ENCODE measurements around the gene EIF4ENIF1. TPM values are rescaled to one million over a fixed set of nuclear protein-coding genes. Genes with fewer than 3 reads are reported as not detected.
"Not testable (repeated sequence)": the region's sequence is repeated elsewhere in the genome, so short reads cannot be mapped to it uniquely, and the experiment has no call there.

EIF4ENIF1 gene
- total and polyA plus RNA-seq, 8 donors = 7.8 to 32.6 (median 11.5) TPM

DNA sequence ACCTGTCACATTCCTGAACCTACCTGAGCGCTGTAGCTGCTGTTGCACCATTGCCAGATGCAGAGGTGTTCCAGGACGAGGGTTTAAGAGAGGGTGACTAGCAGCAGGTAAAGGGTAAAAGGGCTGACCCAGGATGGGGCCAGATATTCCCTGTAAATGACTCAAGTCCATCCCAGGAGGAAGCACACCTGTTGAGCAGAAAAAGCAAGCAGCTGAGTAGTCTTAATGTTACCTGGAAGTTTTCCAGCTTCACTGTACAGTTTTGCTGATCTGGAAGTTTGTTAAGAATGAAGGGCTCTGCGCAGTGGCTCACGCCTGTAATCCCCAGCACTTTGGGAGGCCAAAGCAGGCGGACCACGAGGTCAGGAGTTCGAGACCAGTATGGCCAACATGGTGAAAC lies 49.0 kb downstream of the EIF4ENIF1 start:
- peaks cover 72 to 100% (median 98%) of the 10 kb centered on the region in 4 donors for H3K36me3 ChIP-seq
- H3K9me3 ChIP-seq = no peaks in the 10 kb centered on the region
- H3K27me3 ChIP-seq = no peaks in the 10 kb centered on the region
- no peak overlapping the region for H3K4me3 ChIP-seq
- H3K4me1 ChIP-seq = no peaks in the 10 kb centered on the region
- WGBS, 5 donors = 88 to 94% (median 91%) methylated on average over 7 of the region's 7 CpGs
- intact Hi-C loops (cut with DNase I; ENCODE audit: low total_unique reads) = no loop called here
- TF ChIP-seq EP300 (IDR thresholded peaks at IDR 0.05) (no peak), POLR2AphosphoS5 (IDR thresholded peaks at IDR 0.05) (no peak), POLR2A (IDR thresholded peaks at IDR 0.05) (no peak)
- TF ChIP-seq, protein P1, sequence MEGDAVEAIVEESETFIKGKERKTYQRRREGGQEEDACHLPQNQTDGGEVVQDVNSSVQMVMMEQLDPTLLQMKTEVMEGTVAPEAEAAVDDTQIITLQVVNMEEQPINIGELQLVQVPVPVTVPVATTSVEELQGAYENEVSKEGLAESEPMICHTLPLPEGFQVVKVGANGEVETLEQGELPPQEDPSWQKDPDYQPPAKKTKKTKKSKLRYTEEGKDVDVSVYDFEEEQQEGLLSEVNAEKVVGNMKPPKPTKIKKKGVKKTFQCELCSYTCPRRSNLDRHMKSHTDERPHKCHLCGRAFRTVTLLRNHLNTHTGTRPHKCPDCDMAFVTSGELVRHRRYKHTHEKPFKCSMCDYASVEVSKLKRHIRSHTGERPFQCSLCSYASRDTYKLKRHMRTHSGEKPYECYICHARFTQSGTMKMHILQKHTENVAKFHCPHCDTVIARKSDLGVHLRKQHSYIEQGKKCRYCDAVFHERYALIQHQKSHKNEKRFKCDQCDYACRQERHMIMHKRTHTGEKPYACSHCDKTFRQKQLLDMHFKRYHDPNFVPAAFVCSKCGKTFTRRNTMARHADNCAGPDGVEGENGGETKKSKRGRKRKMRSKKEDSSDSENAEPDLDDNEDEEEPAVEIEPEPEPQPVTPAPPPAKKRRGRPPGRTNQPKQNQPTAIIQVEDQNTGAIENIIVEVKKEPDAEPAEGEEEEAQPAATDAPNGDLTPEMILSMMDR (IDR thresholded peaks at IDR 0.05) = no peak
- DNase-seq = no peak
- H3K27ac ChIP-seq = no peak overlapping the region

DNA sequence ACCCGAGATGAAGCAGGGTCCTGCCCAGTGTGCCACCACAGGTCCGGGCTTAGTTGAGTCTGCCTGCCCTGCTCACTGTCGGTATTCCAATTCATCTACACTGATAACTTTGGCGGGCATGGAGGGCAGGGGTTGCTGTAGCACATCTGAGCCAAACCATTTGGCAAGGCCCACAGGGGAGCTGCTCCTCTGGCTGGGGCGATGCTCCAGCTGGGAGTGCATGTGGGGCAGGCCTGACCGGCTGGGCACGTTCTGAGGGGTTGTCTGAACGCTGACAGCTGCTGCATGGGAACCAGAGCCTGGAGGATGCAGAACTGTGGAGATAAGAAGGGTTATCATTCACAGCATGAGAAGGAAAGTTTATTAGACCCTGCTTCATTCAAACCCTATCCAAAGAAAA lies 49.8 kb downstream of the EIF4ENIF1 start:
- H3K27me3 ChIP-seq = no peaks in the 10 kb centered on the region
- H3K36me3 ChIP-seq = peaks cover 76 to 100% (median 99%) of the 10 kb centered on the region in 4 donors
- H3K9me3 ChIP-seq = no peaks in the 10 kb centered on the region
- no peaks in the 10 kb centered on the region for H3K4me1 ChIP-seq
- H3K4me3 ChIP-seq = no peak overlapping the region
- intact Hi-C loops (cut with DNase I; ENCODE audit: low total_unique reads) = no loop called here
- DNase-seq = no peak
- TF ChIP-seq POLR2AphosphoS5 (IDR thresholded peaks at IDR 0.05) (no peak), POLR2A (IDR thresholded peaks at IDR 0.05) (no peak), EP300 (IDR thresholded peaks at IDR 0.05) (no peak)
- TF ChIP-seq, protein P1 (IDR thresholded peaks at IDR 0.05) = no peak
- 43 to 67% (median 58%) methylated on average over 5 to 8 of the region's 8 CpGs for WGBS, 5 donors
- no peak overlapping the region for H3K27ac ChIP-seq

DNA sequence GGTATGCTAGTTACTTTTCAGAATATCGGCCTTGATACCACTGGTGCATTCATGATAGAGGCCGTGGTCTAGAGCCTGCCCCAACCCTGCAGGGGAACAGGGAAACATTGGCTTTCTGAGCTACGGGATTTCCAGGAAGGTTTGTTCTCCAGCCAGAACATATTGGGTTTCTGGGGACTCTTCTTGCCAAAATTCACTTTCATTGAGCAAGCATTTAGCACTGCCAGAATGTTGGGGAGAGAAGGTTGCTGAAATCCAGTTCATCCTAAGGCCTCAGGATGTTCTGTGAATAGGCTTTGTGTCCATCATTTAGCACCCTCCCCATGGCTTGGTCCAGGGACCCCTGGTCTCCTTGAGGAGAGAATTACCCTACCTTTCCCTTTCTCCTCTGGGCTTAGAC lies 53.5 kb downstream of the EIF4ENIF1 start:
- no peaks in the 10 kb centered on the region for H3K9me3 ChIP-seq
- 64 to 84% (median 81%) methylated on average over 2 to 3 of the region's 3 CpGs for WGBS, 5 donors
- H3K27ac ChIP-seq = no peak overlapping the region
- TF ChIP-seq POLR2AphosphoS5 (IDR thresholded peaks at IDR 0.05) = no peak
- no peaks in the 10 kb centered on the region for H3K4me1 ChIP-seq
- DNase-seq = no peak
- H3K27me3 ChIP-seq = no peaks in the 10 kb centered on the region
- intact Hi-C loops (cut with DNase I; ENCODE audit: low total_unique reads) = no loop called here
- peaks cover 84 to 100% (median 100%) of the 10 kb centered on the region in 4 donors for H3K36me3 ChIP-seq
- no peak overlapping the region for H3K4me3 ChIP-seq

DNA sequence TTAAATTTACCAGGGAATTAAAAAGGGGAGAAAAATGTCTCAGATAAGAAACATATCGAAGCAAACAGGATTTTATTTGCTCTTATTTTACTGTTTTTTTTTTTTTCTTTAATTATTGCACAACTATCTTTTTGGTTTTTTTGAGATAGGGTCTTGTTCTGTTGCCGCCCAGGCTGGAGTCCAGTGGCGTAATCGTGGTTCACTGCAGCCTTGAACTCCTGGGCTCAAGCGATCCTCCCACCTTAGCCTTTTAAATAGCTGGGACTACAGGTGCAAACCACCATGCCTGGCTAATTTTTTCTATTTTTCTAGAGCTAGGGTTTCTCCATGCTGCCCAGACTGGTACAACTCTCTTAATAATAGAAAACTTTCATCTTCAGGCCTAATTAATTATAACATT lies 57.7 kb downstream of the EIF4ENIF1 start:
- Histone ChIP-seq H3K4me3 (no peak overlapping the region), H3K4me1 (no peaks in the 10 kb centered on the region), H3K36me3 (peaks cover 72 to 100% (median 100%) of the 10 kb centered on the region in 4 donors), H3K27me3 (no peaks in the 10 kb centered on the region), H3K27ac (no peak overlapping the region), H3K9me3 (no peaks in the 10 kb centered on the region)
- no peak for DNase-seq
- intact Hi-C loops (cut with DNase I; ENCODE audit: low total_unique reads) = no loop called here
- WGBS, 5 donors = 85 to 91% (median 85%) methylated on average over 5 of the region's 5 CpGs
- TF ChIP-seq POLR2A (IDR thresholded peaks at IDR 0.05) (no peak), POLR2AphosphoS5 (IDR thresholded peaks at IDR 0.05) (no peak)

DNA sequence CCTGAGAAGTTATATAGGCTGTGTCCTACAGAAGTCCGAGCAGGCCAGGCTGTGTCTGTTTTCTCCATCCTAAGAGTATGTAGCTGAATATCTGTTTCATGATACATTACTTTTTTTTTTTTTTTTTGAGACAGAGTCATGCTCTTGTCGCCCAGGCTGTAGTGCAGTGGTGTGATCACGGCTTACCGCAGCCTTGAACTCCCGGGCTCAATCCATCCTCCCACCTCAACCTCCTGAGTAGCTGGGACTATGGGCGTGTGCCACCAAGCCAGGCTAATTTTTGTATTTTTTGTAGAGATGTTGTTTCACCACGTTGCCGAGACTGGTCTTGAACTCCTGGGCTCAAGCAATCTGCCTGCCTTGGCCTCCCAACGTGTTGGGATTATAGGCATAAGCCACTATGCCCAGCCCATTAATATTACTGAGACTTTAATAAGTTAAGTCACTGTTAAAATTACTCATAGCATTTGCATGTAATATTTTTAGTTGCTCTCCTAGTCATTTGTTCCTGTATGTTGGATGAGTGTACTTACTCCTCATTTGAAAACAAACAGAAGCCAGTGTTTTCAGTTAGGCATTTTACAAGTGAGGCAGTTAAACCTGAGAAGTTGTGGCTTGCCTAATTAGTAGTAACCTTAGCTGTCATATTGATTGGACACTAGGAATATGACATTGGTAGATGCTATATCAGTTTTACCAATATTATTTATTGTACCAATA lies 64.2 kb downstream of the EIF4ENIF1 start:
- Histone ChIP-seq H3K36me3 (peaks cover 88 to 100% (median 100%) of the 10 kb centered on the region in 4 donors), H3K9me3 (no peaks in the 10 kb centered on the region)
- intact Hi-C loops (cut with DNase I; ENCODE audit: low total_unique reads) = no loop called here

DNA sequence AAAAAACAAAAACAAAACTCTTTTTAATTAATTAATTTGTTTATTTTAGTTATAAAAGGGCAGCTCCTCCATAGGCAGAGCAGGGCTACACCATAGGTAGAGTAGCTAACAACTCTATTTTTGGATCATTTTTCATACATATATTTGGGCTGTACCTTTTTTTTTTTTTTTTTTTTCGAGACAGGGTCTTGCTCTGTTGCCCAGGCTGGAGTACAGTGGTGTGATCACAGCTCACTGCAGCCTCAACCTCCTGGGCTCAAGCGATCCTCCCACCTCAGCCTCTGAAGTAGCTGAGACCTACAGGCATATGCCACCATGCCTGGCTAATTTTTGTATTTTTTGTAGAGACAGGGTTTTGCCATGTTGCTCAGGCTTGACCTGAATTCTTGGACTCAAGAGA lies 87.3 kb downstream of the EIF4ENIF1 start:
- H3K27ac ChIP-seq; H3K4me3 ChIP-seq; H3K27me3 ChIP-seq; intact Hi-C loops (cut with DNase I; ENCODE audit: low total_unique reads); H3K9me3 ChIP-seq; DNase-seq: not testable (repeated sequence)
- 88 to 100% (median 93%) methylated on average over 2 of the region's 2 CpGs for WGBS, 5 donors
- peaks cover 14 to 50% (median 28%) of the 10 kb centered on the region in 4 donors for H3K4me1 ChIP-seq
- H3K36me3 ChIP-seq = peaks cover 42 to 62% (median 56%) of the 10 kb centered on the region in 4 donors

More for the DNA sequence above, 64.2 kb downstream of the EIF4ENIF1 start:
- Histone ChIP-seq H3K4me3 (no peak overlapping the region), H3K27ac (no peak overlapping the region), H3K4me1 (no peaks in the 10 kb centered on the region), H3K27me3 (no peaks in the 10 kb centered on the region)
- 91 to 98% (median 94%) methylated on average over 9 of the region's 9 CpGs for WGBS, 5 donors
- no peak for DNase-seq
- no peak for TF ChIP-seq POLR2A (IDR thresholded peaks at IDR 0.05)

Measured in stomach (tissue), 9 donors.